GM12873 (cell line): Measurements from ENCODE around the gene CYS1.

ENCODE experiments used
- TF ChIP-seq, protein P1 (sequence below): IDR thresholded peaks from 2 replicates; pipeline ENCODE4 v1.5.1; 2012; ENCODE audit warnings: low read depth, mild to moderate bottlenecking, moderate library complexity, low read length, control low read depth; ENCODE audit not compliant: insufficient read depth; ENCODE audit errors: missing control alignments

Gene CYS1

DNA sequence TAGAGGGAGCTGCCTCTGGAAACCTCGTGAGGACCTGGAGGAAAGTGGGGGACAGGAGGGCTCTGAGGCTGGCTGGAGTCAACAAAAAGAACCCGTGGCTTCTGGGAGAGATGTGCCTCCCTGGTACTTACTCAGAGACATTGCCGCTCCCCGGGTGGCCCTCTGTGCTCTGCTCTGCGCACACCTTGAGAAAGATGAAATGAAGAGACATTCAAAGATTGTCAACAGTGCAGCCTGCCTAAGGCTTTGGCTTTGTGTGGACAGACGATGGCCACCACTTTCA, 14.5 kb downstream of the CYS1 start:
- TF ChIP-seq, protein P1, sequence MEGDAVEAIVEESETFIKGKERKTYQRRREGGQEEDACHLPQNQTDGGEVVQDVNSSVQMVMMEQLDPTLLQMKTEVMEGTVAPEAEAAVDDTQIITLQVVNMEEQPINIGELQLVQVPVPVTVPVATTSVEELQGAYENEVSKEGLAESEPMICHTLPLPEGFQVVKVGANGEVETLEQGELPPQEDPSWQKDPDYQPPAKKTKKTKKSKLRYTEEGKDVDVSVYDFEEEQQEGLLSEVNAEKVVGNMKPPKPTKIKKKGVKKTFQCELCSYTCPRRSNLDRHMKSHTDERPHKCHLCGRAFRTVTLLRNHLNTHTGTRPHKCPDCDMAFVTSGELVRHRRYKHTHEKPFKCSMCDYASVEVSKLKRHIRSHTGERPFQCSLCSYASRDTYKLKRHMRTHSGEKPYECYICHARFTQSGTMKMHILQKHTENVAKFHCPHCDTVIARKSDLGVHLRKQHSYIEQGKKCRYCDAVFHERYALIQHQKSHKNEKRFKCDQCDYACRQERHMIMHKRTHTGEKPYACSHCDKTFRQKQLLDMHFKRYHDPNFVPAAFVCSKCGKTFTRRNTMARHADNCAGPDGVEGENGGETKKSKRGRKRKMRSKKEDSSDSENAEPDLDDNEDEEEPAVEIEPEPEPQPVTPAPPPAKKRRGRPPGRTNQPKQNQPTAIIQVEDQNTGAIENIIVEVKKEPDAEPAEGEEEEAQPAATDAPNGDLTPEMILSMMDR, result no peak

DNA sequence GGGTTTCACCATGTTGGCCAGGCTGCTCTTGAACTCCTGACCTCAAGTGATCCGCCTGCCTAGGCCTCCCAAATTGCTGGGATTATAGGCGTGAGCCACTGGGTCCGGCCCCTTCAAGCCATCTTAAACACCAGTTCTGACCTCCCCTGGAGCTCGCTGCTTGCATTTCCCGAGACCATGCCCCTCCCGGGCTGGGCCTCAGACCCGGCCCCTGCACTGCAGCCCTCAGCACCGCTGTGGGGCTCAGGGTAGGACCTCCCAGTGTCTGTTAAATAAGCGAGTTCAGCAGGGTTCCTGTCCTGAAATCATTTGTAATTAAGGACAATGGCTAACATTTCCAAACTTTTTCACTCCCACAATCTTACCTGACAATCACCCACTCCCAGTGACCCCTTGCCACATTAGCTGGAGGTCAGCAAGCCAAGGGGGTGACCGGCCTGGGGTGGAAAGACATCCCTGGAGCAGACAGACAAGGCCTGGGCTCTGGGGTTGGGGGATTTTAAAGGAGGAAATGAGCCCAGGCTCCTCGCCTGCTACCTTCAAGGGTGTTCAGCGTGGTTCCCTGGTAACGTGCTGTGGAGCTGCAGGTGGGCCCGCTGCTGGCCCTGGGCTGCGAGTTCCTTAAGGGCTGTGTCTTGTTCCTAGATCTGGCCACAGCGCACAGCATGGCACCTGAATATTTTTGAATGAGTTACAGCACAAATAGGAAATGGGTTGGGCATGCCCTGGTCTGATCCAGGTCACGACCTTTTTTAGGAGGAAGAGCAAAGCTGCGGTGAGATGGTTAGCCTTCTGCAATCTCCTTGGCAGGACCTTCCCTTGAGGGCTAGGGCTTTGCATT, 15.1 kb downstream of the CYS1 start:
- TF ChIP-seq, protein P1, result no peak

DNA sequence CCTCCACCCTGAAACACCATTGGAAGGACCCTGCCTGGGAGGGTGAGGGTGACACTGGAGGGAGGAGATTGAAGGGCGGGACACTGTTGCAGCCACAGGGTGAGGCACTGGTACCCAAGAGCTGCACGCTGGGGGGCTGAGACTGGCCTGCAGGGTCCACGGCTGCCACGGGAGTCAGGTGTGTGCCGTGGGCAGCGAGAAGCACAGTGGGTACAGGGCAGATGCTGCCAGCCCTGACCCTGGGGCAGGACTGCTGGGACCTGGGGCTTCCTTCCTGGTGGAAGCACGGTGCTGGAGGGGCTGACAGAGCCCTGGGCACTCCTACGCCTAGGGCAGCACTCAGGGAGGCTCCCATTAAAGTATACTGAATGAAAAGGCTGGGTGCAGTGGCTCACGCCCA, 16.6 kb downstream of the CYS1 start:
- TF ChIP-seq, protein P1, result no peak

DNA sequence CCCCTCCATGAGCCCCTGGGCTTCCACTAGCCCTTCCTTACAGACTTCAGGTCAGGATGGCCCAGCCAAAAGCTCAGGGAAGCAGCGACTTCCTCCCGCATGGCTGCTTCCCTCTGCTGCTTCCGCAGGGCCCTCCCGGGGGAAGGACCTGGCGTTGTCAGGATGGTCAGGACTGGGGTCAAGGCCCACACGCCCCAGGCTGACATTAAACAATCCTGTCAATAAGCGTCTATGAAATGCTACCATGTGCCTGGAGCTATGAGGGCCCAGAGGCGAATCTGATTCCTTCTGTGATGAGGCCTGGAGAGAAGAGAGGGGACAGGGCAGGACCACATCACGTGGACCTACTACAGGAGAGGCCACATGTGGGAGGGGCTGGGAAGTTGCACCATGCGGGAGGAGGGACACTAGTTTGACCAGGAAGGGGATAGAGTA, 17.3 kb downstream of the CYS1 start:
- TF ChIP-seq, protein P1, result no peak

DNA sequence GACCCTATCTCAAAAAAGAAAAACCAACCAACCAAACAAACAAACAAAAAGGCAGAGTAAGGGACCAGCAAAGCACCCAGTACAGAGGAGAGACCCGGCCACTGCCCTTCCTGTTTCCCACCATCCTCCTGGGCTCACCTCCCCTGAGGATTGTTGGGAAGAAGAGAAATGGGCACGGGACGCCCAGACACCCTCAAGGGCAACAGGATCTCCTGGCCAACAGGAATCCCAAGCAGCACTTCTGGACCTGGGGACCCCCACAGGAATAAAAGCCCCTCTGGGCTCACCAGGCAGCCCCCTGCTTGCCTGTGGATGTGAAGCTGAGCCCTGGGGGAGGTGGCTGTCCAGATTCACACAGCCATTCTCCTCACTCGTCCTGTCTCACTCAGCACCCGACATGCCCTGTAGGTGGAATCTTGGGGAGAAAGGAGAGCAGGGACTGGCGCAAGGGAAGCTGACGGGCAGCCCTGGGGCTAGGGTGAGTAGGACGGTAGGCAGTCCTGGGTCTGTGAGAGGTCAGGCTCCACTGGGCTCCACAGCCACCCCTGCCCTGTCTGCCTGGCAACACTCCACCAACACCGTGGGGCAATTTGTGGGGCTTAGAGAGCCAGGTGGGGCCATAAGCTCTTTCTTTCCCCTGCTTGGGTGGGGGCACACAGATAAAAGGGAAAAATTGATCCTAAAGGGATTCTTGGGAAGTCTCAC, 18.8 kb downstream of the CYS1 start:
- TF ChIP-seq, protein P1, result no peak

DNA sequence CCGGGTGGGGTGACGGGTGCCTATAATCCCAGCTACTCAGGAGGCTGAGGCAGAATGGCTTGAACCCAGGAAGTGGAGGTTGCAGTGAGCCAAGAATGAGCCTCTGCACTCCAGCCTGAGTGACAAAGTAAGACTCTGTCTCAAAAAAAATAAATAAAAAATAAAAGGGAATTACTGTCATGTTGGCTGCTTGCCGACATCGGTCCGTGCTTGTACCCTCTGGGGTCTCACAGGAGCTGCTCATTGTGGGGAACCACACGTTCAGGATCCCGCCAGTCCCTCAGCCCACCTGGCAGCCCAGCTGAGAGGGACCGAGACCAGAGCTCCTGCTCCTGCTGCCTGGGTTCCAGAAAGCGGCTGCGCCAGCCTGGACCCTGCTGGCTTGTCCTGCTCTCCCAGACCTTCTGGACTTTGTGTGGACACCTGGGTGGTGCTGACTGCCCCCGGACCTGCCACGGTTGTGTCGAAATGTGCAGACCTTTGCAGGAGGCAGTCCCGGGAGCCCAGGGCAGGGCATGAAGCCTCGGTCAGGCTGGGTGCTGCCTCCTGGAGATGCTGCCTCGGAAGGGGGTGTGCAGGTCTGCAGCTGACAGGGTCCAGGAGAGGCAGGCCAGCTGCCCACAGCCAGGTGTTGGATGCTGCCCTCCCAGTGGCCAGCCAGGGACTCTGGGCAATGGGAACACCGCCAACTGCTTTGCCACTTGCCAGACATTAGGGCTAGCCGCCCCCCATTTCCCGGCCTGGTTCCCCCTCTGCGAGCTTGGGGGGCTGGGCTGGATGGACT, 20.5 kb downstream of the CYS1 start:
- TF ChIP-seq, protein P1, result no peak

GRCh38 chr2:10059016-10059351, 21.2 kb downstream of the CYS1 start:
- TF ChIP-seq, protein P1, result no peak
